Prostate gland (tissue), 2 donors: ENCODE results near the gene CENPX.

Experiments used
- POLR2AphosphoS5 ChIP-seq: sonication (generic); formaldehyde crosslinking; IDR thresholded peaks from one replicate; pipeline ENCODE4 v1.6.1; 2017; ENCODE audit warnings: antibody characterized with exemption
- TF ChIP-seq, protein P1 (sequence below), 4 experiments: fragments of 200-600 bp in 2 of 4; fragments of 450-650 bp in 2 of 4; sonication (generic) in 2 of 4; IDR thresholded peaks; 1 replicate in 3 of 4; 2 replicates in 1 of 4; pipeline ENCODE4 v1.5.1; 2016 to 2019; ENCODE audit warnings: antibody characterized with exemption in 4 of 4, mild to moderate bottlenecking in 2 of 4, moderate library complexity in 2 of 4

DNA sequence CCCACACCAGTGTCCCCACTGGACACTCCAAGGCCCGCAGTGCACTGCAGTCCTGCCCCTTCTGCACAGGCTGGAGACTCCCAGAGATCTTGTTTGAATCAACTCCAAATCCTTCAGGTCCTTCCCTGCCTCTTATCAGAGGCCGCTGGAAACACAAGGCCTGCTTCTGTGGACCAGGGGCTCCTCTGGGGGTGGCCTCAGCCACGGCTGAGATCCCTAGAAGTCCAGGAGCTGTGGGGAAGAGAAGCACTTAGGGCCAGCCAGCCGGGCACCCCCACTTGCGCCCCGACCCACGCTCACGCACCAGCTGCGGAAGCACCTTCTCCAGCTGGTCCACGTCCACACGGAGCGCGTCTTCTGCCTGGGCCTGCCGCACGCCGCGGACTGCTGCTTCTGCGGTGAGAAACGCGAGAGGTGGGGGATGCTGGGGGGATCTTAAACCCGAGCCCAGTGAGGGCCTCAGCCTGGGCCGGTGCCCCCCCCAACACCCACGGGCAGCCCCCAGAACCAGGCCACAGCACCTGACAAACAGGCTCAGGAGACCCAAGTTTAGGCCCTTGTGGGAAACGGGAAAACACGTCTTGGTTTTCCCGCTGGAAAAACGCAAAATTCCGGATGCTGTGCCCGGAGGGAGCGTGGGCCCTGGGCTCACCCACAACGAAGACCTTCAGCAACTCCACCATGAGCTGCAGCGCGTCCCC is 3.5 kb downstream of the CENPX start:
- TF ChIP-seq, protein P1, sequence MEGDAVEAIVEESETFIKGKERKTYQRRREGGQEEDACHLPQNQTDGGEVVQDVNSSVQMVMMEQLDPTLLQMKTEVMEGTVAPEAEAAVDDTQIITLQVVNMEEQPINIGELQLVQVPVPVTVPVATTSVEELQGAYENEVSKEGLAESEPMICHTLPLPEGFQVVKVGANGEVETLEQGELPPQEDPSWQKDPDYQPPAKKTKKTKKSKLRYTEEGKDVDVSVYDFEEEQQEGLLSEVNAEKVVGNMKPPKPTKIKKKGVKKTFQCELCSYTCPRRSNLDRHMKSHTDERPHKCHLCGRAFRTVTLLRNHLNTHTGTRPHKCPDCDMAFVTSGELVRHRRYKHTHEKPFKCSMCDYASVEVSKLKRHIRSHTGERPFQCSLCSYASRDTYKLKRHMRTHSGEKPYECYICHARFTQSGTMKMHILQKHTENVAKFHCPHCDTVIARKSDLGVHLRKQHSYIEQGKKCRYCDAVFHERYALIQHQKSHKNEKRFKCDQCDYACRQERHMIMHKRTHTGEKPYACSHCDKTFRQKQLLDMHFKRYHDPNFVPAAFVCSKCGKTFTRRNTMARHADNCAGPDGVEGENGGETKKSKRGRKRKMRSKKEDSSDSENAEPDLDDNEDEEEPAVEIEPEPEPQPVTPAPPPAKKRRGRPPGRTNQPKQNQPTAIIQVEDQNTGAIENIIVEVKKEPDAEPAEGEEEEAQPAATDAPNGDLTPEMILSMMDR (IDR thresholded peaks at IDR 0.05): no peak
- TF ChIP-seq POLR2AphosphoS5: no peak
